Left cardiac atrium (tissue), 4 donors: ENCODE measurements around the gene HLA-DQA1. TPM values are rescaled to one million over a fixed set of nuclear protein-coding genes. Genes with fewer than 3 reads are reported as not detected.
A peak's percentile ranks its signal among the peaks of the same experiment; 100 is the strongest.
"Not testable (repeated sequence)": the region's sequence is repeated elsewhere in the genome, so short reads cannot be mapped to it uniquely, and the experiment has no call there.

ENCODE experiments used
- ATAC-seq, 2 donors: fragments of 200-7000 bp; cut with Tn5 transposase; one replicate each; pipeline ENCODE4 v1.9.1; 2020; ENCODE audit warnings: mild to moderate bottlenecking in 2 of 2, moderate library complexity in 2 of 2
- DNase-seq: peaks from one replicate; pipeline ENCODE4 v3.0.0-alpha.2; 2020
- intact Hi-C, 2 donors: fragments of 100-400 bp; cut with DNase I; formaldehyde crosslinking; loops; one replicate each; pipeline versions ENCODE4 v1.14.1 to v1.15.1; 2022 to 2023
- total RNA-seq, 2 donors: library from RNA; stranded (reverse); fragmentation: NEBNext Ultra II Directional; extraction: Animal tissue kit (Norgen Biotek cat#: 25700); gene quantifications; one replicate each; pipeline ENCODE4 v1.2.1, GENCODE V29; 2021
- donor health status: DM: no; HTN: yes; CAD: no.
- donor health status: DM: no; HTN: yes; CAD: no; lungs with severe emphysema.
- donor health status: DM: yes; HTN: yes; CAD: no.
- donor health status: Dilated cardiomyopathy.

Gene HLA-DQA1
- total RNA-seq, 2 donors from 2014 or later = 7.7 to 8.3 TPM

- ATAC-seq (no peak), DNase-seq (no peak)
- intact Hi-C loops = no loop called here
These were observed 21.2 kb upstream of the HLA-DQA1 start for GRCh38 chr6:32615885-32616532.

- no peak for ATAC-seq
- no peak for DNase-seq
- intact Hi-C loops = no loop called here
These were observed 19.5 kb upstream of the HLA-DQA1 start for GRCh38 chr6:32617751-32618150.

- DNase-seq (no peak), ATAC-seq (no peak)
- intact Hi-C loops = no loop called here
These were observed 15.8 kb upstream of the HLA-DQA1 start for GRCh38 chr6:32621372-32621771.

GRCh38 chr6:32622545-32623401 is 14.4 kb upstream of the HLA-DQA1 start:
- intact Hi-C loops = no loop called here
- ATAC-seq (peak; percentile 78 to 92), DNase-seq (no peak)

GRCh38 chr6:32623693-32624092 is 13.5 kb upstream of the HLA-DQA1 start:
- intact Hi-C loops = no loop called here
- DNase-seq (no peak), ATAC-seq (no peak)

- ATAC-seq (no peak), DNase-seq (no peak)
- intact Hi-C loops = no loop called here
These were observed 12.6 kb upstream of the HLA-DQA1 start for GRCh38 chr6:32624565-32624964.

GRCh38 chr6:32625137-32625536 is 12.1 kb upstream of the HLA-DQA1 start:
- intact Hi-C loops = no loop called here
- DNase-seq (no peak), ATAC-seq (no peak)

- ATAC-seq (no peak), DNase-seq (no peak)
- intact Hi-C loops = no loop called here
These were observed 10.0 kb upstream of the HLA-DQA1 start for GRCh38 chr6:32627249-32627648.

GRCh38 chr6:32627831-32628230 is 9.4 kb upstream of the HLA-DQA1 start:
- intact Hi-C loops = no loop called here
- DNase-seq (peak; percentile 40), ATAC-seq (peak in 1 of 2 donors; percentile 47)

GRCh38 chr6:32629793-32630192 is 7.4 kb upstream of the HLA-DQA1 start:
- DNase-seq, intact Hi-C loops, ATAC-seq: not testable (repeated sequence)

- intact Hi-C loops = no loop called here
These were observed 1.6 kb upstream of the HLA-DQA1 start for GRCh38 chr6:32635526-32636123.

GRCh38 chr6:32637883-32638282 is 677 bp downstream of the HLA-DQA1 start:
- ATAC-seq = no peak
- intact Hi-C loops = no loop called here
- no peak for DNase-seq

More at GRCh38 chr6:32635526-32636123, 1.6 kb upstream of the HLA-DQA1 start:
- no peak for DNase-seq
- ATAC-seq = no peak

- DNase-seq = no peak
- ATAC-seq = no peak
- intact Hi-C loops = no loop called here
These were observed 1.5 kb downstream of the HLA-DQA1 start for GRCh38 chr6:32638532-32639219.

- DNase-seq (no peak), ATAC-seq (no peak)
- intact Hi-C loops = no loop called here
These were observed 2.5 kb downstream of the HLA-DQA1 start for GRCh38 chr6:32639440-32640394.

- no peak for ATAC-seq
- intact Hi-C loops = no loop called here
- DNase-seq = no peak
These were observed 3.9 kb downstream of the HLA-DQA1 start for GRCh38 chr6:32641122-32641521.

- ATAC-seq, intact Hi-C loops, DNase-seq: not testable (repeated sequence)
These were observed 4.8 kb downstream of the HLA-DQA1 start for GRCh38 chr6:32641785-32642719.

GRCh38 chr6:32642720-32643106 is 5.5 kb downstream of the HLA-DQA1 start:
- intact Hi-C loops = no loop called here
- ATAC-seq (no peak), DNase-seq (no peak)
